Tibial nerve (tissue), 4 donors: ENCODE data around the gene PHACTR1.

Experiments used
- EP300 ChIP-seq, 2 donors: sonication (generic); formaldehyde crosslinking; IDR thresholded peaks; one replicate each; pipeline ENCODE4 v1.6.1; 2017; ENCODE audit warnings: antibody characterized with exemption in 2 of 2, mild to moderate bottlenecking in 1 of 2
- POLR2A ChIP-seq, 2 donors: fragments of 450-650 bp; IDR thresholded peaks; one replicate each; pipeline ENCODE4 v1.6.1; 2017; ENCODE audit warnings: antibody characterized with exemption in 2 of 2, mild to moderate bottlenecking in 2 of 2, moderate library complexity in 2 of 2
- TF ChIP-seq, protein P1 (sequence below), 5 experiments: fragments of 200-600 bp in 3 of 5; fragments of 450-650 bp in 2 of 5; sonication (generic) in 3 of 5; IDR thresholded peaks; one replicate each; pipeline ENCODE4 v1.5.1; 2016 to 2019; ENCODE audit warnings: antibody characterized with exemption in 5 of 5, mild to moderate bottlenecking in 3 of 5, moderate library complexity in 2 of 5

DNA sequence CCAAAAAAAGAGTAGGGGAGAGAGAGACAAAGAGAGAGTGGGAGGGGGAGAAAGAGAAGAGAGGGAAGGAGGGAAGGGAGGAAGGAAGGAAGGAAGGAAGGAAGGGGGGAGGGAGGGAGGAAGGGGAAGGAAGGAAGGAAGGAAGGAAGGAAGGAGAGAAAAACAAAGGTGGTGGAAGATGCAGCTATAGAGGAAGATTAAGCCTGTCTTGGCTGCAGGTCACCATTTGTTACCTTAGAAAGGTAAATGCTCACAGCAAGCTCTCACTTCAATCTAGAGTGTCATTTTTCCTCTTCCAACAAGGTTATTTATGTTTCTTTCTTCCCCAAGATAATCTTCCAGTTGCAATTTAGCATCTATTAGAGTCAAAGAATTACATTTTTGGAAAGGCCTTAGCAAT, 284.0 kb downstream of the PHACTR1 start:
- TF ChIP-seq, protein P1, sequence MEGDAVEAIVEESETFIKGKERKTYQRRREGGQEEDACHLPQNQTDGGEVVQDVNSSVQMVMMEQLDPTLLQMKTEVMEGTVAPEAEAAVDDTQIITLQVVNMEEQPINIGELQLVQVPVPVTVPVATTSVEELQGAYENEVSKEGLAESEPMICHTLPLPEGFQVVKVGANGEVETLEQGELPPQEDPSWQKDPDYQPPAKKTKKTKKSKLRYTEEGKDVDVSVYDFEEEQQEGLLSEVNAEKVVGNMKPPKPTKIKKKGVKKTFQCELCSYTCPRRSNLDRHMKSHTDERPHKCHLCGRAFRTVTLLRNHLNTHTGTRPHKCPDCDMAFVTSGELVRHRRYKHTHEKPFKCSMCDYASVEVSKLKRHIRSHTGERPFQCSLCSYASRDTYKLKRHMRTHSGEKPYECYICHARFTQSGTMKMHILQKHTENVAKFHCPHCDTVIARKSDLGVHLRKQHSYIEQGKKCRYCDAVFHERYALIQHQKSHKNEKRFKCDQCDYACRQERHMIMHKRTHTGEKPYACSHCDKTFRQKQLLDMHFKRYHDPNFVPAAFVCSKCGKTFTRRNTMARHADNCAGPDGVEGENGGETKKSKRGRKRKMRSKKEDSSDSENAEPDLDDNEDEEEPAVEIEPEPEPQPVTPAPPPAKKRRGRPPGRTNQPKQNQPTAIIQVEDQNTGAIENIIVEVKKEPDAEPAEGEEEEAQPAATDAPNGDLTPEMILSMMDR (IDR thresholded peaks at IDR 0.05) = no peak
- TF ChIP-seq POLR2A (IDR thresholded peaks at IDR 0.05) (no peak), EP300 (IDR thresholded peaks at IDR 0.05) (no peak)
